ENCODE data around the gene STS.

STS gene, protein sequence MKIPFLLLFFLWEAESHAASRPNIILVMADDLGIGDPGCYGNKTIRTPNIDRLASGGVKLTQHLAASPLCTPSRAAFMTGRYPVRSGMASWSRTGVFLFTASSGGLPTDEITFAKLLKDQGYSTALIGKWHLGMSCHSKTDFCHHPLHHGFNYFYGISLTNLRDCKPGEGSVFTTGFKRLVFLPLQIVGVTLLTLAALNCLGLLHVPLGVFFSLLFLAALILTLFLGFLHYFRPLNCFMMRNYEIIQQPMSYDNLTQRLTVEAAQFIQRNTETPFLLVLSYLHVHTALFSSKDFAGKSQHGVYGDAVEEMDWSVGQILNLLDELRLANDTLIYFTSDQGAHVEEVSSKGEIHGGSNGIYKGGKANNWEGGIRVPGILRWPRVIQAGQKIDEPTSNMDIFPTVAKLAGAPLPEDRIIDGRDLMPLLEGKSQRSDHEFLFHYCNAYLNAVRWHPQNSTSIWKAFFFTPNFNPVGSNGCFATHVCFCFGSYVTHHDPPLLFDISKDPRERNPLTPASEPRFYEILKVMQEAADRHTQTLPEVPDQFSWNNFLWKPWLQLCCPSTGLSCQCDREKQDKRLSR

DNA sequence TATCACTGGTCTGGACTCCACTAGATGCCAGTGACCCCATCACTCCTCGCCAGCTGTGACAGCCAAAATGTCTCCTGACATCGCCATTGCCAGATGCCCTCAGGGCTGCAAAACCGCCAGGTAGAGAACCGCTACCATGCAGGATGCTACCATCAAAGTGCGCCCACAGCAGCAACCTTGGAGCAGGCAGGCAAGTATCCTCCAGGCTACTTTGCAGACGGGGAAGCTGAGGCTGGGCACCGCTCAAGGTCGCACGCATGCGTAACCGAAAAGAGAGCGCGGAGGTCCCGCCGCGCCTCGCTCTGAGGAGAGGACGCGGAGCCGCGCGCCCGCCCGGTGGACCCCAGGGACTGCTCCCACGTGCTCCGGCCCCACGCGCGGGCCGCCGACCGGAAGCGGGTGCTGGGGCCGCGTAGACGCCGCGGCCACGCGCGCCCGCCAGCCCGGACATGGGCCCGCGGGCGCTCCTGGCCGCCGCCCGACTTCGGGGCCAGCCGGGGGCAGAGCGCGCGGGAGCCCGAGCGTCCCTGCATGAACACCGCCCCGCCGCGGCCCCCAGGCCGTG, at the start of gene STS:
Gene STS (plus strand): TSS at position 300 of the 565 bp plus-strand sequence. CDS start 105,488 bp downstream, outside the sequence.
- peak in 2 of 4 experiments; percentile 1 to 9 for DNase-seq

DNA sequence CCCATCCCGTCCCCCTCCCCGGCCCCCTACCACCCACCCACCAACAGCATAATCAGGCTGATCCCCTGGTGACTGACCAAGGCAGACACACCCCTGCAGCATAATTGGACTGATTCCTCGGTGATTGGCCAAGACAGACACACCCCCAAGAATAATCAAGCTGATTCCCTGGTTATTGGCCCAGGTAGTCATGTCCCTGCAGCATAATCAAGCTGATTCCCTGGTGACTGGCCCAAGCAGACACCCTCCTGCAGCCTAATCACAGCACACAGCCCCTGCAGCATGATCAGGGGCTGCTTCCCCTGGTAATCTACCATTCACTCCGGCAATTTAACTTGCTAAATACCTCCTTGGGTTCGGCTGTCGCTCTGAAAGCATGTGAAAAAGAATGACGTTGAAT, 47.5 kb upstream of the STS start:
- DNase-seq = no peak

DNA sequence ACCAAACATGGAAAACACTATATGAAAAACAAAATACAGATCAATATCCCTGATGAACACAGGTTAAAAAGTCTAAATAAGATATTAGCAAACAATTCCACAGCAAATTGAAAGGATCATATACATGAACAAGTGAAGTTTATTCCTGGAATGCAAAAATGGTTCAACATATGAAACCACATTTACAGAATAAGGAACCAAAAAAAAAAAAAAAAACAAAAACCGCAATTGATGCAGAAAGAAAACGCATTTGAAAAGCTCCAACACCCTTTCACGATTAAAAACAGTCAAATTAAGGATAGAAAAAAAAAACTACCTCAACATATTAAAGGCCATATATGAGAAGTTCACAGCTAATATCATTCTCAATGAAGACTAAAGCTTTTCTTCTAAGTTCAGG, 45.4 kb upstream of the STS start:
- DNase-seq = no peak

DNA sequence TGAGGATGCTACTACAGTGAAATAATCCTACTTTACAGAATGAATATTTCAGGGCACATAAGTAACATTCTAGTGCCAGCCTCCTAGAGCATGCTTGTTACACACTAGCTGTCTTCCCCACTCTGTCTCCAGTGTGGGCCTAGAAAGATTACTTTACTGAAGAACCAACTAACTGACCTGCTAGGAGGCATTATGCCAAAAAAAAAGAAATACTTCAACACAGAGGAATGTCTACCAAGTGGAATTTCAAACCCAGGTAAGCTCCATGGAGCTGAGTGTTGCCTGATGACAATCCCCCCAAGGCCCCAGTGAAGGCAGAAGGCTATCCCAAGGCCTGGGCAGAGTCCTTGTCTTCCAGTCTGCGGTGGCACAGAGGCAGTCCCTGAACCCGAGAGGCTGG, 40.9 kb upstream of the STS start:
- DNase-seq = no peak

DNA sequence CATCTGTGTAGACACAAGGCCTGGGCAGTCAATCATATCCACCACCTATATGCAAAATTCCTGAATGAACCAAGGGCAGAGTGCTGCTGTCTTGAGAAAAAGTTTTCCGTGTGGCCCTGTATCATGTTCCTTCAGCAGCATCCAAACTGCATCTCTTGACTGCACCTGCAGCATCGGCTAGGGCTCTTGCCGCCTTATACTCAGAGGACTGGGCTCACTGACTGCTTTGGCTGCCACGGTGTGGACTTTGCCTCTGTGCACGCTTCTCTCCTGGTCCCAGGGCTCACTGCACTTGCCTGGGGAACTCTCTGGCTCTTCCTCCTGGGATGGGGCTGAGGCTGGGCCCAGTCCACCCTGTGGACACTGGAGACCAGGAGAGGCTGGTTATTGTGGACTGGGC, 39.5 kb upstream of the STS start:
- no peak for DNase-seq

DNA sequence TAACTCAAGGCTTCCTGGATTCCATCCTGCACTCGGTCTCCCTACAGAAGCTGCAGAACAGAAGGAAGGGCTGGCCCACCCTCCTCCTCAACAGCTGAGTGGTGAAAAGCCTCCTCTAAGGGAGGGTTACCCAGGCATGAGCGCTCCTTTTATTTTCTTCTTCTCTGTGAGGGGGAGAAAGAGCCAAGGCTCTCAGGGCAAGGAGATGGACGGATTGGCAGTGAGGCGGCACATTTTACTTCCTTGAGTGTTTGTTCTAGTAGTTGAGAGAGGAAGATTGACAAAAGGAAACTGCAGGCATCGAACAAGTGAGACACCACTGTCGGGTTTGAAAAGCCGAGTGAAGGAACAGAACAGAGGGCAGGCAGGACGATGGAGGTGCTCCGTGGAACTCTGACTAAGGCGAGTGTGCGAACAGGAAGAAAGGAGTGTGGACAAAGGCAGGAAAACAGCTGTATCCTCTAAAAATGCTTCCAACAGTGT, 38.4 kb upstream of the STS start:
- no peak for DNase-seq

DNA sequence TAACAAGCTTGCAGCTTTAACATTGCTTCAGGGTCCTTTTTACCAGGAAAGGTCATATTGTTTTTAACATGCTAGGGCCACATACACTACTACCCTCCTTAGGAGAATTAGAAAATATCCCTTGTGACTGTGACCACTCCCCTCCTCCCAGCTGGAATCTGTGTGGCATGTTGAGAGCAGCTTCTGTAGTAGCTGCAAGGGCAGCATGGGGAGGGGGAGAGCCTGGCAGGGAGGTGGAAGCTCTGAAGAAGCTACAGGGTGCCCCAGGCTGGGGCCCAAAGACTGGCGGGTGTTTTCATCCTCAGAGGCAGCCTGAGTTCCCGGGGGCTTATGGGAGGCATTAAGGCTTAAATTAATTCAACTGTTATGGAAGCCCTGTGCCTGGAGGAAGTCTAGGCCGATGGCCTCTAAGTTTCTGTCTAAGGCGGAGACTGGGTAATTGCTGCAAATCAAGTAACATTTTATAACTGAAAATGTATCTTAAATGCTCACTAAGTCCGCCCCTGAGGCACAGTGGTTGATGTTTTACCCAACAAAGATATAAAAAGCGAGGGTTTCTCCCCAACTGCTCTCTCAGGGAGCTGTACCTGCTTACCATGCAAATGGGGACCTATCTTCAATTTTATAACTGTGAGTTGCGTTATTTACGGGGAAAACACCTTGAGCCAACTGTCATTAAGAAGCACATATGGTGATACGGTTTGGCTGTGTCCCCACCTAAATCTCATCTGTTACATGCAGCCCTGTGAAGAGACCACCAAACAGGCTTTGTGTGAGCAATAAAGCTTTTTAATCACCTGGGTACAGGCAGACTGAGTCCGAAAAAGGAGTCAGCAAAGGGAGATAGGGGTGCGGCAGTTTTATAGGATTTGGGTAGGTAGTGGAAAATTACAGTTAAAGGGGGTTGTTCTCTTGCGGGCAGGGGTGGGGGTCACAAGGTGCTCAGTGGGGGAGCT, 37.4 kb upstream of the STS start:
- no peak for DNase-seq

DNA sequence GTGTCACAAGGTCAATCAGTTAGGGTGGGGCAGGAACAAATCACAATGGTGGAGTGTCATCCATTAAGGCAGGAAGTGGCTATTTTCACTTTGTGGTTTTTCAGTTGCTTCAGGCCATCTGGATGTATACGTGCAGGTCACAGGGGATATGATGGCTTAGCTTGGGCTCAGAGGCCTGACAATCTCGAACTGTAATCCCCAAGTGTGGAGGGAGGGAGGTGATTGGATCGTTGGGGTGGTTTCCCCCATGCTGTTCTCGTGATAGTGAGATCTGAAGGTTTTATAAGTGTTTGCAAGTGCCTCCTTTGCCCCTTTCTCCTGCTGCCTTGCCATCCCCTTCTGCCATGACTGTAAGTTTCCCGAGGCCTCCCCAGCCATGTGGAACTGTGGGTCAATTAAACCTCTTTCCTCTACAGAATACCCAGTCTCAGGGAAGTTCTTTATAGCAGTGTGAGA, 36.7 kb upstream of the STS start:
- DNase-seq = no peak

DNA sequence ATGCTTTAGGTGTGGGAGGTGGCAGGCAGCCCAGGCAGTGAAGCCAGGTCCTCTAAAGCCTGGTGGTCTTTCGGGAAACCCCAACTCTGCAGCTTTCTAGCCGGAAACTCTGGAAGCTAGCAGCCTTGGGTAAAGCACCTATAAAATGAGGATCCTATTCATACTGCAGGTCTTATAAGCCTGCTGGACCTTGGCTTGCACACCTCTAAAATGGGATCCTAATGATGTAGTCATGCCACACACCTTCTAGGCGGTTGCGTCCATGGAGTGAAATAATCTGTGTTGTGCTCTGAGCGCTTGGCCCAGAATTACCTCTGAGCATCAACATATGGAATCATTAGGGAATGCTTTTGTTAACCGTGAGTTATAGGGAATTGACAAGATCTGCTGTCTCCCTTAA, 36.0 kb upstream of the STS start:
- no peak for DNase-seq

DNA sequence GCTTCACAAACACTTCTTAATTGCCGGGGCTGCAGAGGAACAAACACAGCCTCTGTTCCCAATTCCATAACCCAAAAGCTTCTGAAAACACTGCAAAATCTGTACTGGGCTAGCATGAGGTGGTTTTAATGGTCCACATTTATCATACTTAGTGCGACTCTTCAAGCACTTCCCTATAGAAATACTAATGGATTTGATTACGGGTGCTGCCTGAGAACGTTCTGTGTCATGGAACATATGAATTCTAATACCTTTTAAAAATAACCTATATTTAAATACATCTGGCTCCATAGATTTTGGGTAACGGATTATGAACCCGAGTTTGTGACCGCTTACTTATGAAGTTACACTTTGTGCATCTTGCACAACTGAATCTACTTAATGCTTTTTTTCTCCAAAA, 35.4 kb upstream of the STS start:
- no peak for DNase-seq

DNA sequence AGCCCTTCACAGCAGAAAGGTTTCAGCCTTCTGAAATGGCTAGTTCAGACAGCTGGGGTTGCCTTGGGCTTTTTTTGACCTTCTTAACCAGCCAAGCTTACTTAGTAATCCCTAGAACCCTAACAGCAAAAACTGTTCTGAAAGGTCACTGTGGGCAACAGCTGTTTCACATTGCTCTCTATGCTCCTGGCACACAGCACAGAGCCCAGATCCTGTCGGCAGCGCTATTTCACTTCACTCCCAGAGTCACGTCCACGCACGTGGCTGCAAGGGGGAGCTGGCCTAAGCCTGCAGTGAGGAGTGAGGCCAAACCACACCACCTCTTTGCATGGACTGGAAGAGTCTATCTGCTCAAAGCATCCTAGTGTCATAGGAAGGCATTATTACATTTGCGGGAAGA, 32.0 kb upstream of the STS start:
- no peak for DNase-seq

DNA sequence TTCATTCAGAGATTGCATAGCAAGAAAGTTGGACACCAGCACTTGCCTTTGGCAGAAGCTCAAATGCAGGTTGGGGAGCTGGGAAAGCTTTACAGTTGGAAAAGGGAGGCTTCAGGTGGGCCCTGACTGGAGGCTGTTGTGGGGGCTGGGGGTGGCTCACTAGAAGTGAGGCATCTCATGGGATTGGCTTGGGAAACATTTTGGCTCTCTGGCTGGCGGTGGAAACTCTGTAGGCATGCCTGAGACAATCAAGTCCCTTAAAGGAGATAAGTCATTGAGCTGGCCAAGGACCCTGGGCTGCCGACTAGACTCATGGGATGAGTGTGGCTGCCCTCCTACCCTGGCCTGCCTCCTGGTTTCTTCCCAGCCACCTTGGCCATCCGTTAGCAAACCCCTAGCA, 31.4 kb upstream of the STS start:
- no peak for DNase-seq

DNA sequence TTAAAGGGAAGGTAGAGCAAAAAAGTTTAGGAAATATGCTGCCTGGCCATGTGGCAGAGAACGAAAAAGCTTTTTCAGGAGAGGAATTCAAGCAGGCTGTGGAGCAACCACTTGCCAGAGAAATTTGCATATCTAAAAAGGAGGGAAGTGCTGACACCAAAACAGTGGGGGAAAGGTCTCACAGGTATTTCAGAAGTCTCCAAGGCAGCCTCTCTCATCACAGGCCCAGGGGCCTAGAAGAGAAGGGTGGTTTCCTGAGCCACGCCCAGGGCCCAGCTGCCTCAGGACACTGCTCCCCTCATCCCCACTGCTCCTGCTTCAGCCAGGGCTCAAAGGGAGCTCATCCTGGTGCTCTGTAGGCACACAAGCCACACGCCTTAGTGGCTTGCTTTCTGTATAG, 29.9 kb upstream of the STS start:
- no peak for DNase-seq

DNA sequence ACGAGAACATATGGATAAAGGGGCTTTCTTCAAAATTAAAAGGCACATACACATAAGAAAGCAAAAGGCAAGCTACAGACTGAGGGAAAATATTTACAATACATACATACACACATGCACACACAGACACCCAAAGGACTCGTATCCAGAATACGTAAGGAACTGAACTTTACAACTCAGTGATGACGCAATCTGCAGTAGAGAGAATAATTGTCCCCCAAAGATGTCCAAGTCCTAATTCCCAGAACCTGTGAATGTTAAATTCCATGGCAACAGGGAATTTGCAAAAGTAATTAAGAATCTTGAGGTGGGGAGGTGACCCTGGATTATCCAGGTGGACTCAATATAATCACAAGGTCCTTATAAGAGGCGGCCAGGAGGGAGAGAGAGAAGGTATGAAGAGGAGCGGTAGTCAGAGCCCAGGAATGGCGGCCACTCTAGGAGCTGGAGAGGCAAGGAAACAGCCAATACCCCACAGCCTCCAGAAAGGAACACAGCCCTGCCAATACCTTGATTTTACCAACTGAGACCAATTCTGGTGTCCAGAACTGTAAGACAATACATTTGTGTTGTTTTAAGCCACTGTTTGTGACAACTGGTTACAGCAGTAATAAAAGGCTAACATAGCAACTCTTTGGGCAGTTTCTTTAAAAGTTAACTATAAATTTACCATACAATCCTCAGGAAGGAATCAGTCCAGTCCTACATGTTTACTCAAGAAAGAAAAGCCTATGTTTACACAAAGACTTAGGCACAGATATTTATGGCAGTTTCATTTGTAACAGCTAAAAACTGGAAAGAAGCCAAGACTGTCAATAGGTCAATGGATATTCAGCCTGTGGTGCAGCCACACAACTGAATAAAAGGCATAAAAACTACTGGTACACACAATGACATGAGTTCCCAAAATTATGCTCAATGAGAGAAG, 27.3 kb upstream of the STS start:
- no peak for DNase-seq

DNA sequence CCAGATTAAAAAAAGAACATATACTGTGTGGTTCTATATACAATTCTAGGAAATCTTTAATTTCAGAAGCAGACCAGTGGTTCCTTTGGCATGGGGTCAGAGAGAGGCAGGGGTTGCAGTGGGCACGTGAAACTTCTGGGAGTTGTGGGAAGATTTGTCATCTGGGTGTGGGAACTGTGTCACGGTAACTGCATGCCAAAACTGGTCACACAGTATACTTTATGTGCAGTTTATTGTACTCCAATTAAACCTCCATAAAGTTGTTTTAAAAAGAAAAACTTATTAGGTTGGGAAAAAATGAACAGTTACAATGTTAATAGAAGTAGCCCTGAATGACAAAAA, 26.7 kb upstream of the STS start:
- no peak for DNase-seq

DNA sequence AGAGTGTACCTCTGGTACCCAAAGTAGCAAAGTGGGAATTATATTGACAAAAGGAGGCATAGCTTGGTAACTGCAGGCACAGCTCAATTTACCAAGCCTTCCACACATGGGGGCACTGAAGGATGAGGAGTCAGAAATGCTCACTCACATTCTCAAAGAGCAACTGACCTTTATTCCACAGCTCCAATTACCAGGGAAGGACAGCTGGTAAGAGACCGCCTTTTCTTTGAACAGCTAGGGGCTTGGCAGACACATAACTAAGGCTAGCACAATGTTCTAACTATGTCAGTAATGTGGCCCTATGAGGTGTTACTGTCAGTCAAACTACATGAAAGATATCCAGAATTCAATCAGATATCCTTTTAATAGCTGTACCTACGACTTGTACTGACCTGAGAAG, 20.5 kb upstream of the STS start:
- no peak for DNase-seq

DNA sequence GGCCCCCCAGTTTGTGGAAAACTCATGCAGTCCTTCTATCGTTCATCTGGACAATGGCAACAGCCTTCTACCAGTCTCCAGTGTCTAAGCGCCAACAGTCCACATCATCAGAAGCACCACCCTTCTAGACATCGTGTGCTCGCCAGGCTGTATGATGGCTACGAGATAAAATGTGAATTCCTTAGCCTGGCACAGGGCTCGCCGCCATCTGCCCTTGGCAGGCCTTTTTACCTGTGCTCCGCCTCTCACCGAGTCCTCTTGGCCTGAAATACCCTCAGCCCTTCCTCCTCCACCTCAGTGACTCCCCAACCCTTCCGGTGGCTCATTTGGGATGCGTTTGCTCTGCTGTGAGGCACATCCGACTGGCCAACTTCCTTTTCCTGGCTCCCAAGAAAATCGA, 15.9 kb upstream of the STS start:
- no peak for DNase-seq

DNA sequence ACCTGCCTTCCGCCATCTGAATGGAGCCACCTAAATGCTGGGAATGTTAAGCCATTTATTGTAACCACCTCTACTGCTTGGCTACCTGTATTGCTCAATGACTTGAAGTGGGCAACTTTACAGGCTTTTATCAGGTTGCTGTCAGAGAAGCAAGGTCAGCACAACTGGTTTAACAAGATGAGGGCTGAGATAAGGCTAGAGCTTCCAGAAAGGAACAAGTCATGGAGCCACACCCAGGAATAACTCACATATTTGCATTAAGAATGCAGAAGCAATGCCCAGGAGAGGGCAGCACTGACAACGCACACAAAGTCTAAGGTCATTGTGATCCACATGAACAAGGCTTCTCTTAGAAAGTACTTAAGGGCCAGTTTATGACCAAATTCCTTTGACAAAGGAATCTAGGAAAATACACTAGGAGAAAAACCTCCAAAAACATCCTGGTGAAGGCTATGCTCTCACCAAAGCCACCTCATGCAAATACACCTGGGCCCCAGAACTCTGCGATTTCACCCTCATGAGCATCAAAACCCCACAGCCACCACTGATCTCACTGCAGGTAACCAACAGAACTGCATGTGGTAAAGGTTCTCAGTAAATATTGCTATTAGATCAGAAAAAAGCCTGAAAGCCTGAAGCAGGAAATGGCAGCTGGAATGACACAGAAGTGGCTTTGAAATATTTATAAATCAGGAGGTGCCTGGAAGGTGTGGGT, 15.0 kb upstream of the STS start:
- DNase-seq = no peak

DNA sequence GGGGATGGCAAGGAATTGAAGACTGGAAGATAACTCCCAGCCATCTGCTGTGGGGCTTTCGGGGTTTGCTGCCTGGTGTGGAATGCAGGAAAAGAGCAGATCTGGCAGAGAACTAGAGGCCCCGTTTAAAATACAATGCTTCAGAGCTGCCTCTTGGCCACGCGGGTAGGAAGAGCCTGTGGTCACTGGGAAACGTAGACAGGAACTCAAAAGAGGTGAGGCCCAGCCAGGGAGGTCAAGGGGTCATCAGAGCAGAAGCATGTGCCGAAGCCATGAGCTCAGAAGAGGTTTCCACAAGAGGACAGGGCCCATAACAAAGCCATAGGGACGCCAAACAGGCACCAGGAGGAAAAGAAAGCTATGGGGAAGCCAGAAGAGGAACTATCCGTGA, 14.5 kb upstream of the STS start:
- no peak for DNase-seq

DNA sequence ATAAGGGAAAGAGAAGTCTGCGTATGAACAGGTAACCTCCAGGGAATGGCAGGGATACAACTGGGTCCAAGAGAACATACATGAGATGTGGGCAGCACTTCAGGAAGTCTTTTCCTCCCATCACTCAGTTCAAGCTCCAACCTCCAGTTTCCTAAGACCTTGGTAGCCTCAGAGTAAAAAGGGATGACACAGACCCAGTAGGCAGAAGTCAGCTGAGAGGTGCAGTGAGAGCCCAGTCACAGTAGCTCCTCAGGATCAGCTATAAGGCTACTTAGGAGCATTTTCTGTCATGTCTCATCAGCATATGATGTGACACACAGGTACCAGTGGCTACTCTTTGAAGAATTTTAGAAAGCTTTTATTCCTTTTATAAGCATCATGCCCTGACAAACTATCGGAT, 12.5 kb upstream of the STS start:
- no peak for DNase-seq

Data from activated CD4-positive, CD25-positive, alpha-beta regulatory T cell (primary cell).